Vagina (tissue), 2 donors: ENCODE data around the gene DDX4.

Experiments used
- POLR2AphosphoS5 ChIP-seq, 2 donors: sonication (generic); formaldehyde crosslinking; IDR thresholded peaks; one replicate each; pipeline ENCODE4 v1.9.0; 2017; ENCODE audit warnings: antibody characterized with exemption in 2 of 2, mild to moderate bottlenecking in 2 of 2, low read depth in 1 of 2; ENCODE audit not compliant: insufficient read depth in 1 of 2
- TF ChIP-seq, protein P1 (sequence below), 3 experiments: fragments of 450-650 bp in 2 of 3; fragments of 200-600 bp in 1 of 3; sonication (generic) in 1 of 3; IDR thresholded peaks; one replicate each; pipeline ENCODE4 v1.5.1; 2017 to 2019; ENCODE audit warnings: antibody characterized with exemption in 3 of 3, mild to moderate bottlenecking in 2 of 3, moderate library complexity in 2 of 3

DNA sequence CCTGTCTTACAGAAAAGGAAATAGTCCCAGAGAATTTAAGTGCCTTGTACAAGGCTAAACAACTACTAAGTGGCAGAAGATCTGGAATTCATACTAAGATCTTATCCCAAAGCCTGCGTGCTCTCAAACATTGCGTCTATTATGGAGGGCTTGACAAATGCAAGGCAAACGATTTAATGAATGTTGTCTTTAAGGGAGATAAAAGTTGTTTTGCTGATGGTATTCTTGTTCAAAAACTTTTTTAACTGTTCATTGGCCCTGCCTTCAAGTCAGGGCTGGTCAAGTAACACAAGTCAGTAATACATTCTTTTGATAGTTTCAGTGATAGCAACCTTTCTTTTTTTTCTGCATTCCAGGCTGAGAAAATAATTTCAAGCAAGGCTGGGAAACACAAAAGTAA, 24.0 kb upstream of the DDX4 start:
- TF ChIP-seq, protein P1, sequence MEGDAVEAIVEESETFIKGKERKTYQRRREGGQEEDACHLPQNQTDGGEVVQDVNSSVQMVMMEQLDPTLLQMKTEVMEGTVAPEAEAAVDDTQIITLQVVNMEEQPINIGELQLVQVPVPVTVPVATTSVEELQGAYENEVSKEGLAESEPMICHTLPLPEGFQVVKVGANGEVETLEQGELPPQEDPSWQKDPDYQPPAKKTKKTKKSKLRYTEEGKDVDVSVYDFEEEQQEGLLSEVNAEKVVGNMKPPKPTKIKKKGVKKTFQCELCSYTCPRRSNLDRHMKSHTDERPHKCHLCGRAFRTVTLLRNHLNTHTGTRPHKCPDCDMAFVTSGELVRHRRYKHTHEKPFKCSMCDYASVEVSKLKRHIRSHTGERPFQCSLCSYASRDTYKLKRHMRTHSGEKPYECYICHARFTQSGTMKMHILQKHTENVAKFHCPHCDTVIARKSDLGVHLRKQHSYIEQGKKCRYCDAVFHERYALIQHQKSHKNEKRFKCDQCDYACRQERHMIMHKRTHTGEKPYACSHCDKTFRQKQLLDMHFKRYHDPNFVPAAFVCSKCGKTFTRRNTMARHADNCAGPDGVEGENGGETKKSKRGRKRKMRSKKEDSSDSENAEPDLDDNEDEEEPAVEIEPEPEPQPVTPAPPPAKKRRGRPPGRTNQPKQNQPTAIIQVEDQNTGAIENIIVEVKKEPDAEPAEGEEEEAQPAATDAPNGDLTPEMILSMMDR (IDR thresholded peaks at IDR 0.05) = no peak
- TF ChIP-seq POLR2AphosphoS5 (IDR thresholded peaks at IDR 0.05; ENCODE audit: insufficient read depth in 1 of 2, low read depth in 1 of 2) = no peak
